Endothelial cell of umbilical vein (primary cell): Measurements from ENCODE around the gene CHMP6. TPM values are rescaled to one million over a fixed set of nuclear protein-coding genes. Genes with fewer than 3 reads are reported as not detected.

Experiments used
- BruUV-seq: library from RNA; stranded (reverse); fragments of 400-500 nt; replicated peaks from 2 replicates; lab custom pipeline; 2021; lab: Mats Ljungman, UMichigan
- CTCF ChIA-PET: fragments of 300-600, 350-600 bp; sonication (Branson Sonifier 250); formaldehyde crosslinking; loops from one replicate; lab custom pipeline; 2021; ENCODE audit warnings: antibody characterized with exemption, inconsistent platforms; lab: Charles Lee
- POLR2A ChIA-PET: fragments of 300-600, 350-600 bp; sonication (Branson Sonifier 250); formaldehyde crosslinking; loops from one replicate; lab custom pipeline; 2021; ENCODE audit warnings: antibody characterized with exemption, inconsistent platforms; lab: Charles Lee
- DNase-seq: peaks from one replicate; pipeline ENCODE4 v3.0.0-alpha.2; 2011; ENCODE audit warnings: low read depth, low spot score
- FAIRE-seq: peaks from 2 replicates; lab custom pipeline; 2011; peaks lifted over from hg19 to GRCh38; lab: Jason Lieb, UNC
- H2AFZ ChIP-seq: 2 replicates; pipeline ENCODE4 v1.6.0; 2012; ENCODE audit warnings: low read depth, low read length, control low read depth, inconsistent platforms
- H3K27ac ChIP-seq: 2 replicates; pipeline ENCODE4 v1.5.1; 2011; ENCODE audit warnings: low read depth, mild to moderate bottlenecking, control low read depth, low read length, moderate library complexity; ENCODE audit not compliant: insufficient read depth
- H3K27me3 ChIP-seq, 2 experiments: 2 replicates each; pipeline versions ENCODE4 v1.6.0 to v1.6.1; 2011; ENCODE audit warnings: low read length in 2 of 2, mixed read lengths in 1 of 2; ENCODE audit not compliant: control insufficient read depth in 2 of 2, insufficient read depth in 2 of 2
- H3K36me3 ChIP-seq, 2 experiments: 2 replicates in 1 of 2; 3 replicates in 1 of 2; pipeline ENCODE4 v1.5.1; 2011; ENCODE audit warnings: low read length in 2 of 2, mild to moderate bottlenecking in 1 of 2, moderate library complexity in 1 of 2; ENCODE audit not compliant: control insufficient read depth in 2 of 2, insufficient read depth in 2 of 2; ENCODE audit errors: extremely low read depth in 1 of 2
- H3K4me1 ChIP-seq: 3 replicates; pipeline ENCODE4 v1.5.1; 2011; ENCODE audit warnings: mild to moderate bottlenecking, low read length; ENCODE audit not compliant: control insufficient read depth, insufficient read depth; ENCODE audit errors: extremely low read depth
- H3K4me2 ChIP-seq: 2 replicates; pipeline ENCODE4 v1.6.1; 2011; ENCODE audit warnings: low read length, control low read depth, mixed read lengths; ENCODE audit not compliant: insufficient read depth
- H3K4me3 ChIP-seq, 3 experiments: fragments of 200-600 bp in 1 of 3; sonication (generic), shearing (Covaris generic) in 1 of 3; replicated peaks in 1 of 3; 2 replicates each; pipeline ENCODE4 v1.5.1; 2011 to 2016; ENCODE audit warnings: control low read depth in 3 of 3, low read length in 3 of 3, mild to moderate bottlenecking in 2 of 3, inconsistent platforms in 1 of 3, low read depth in 1 of 3, moderate library complexity in 1 of 3; ENCODE audit not compliant: insufficient read depth in 1 of 3
- H3K79me2 ChIP-seq: 2 replicates; pipeline ENCODE4 v1.6.0; 2012; ENCODE audit warnings: low read length, inconsistent platforms; ENCODE audit not compliant: control insufficient read depth, insufficient read depth
- H3K9ac ChIP-seq: replicated peaks from 2 replicates; pipeline ENCODE3; 2011; ENCODE audit warnings: low read length, control low read depth; ENCODE audit not compliant: insufficient read depth; ENCODE audit errors: extremely low read depth
- H3K9me1 ChIP-seq: replicated peaks from 3 replicates; pipeline ENCODE4 v1.6.0; 2011; ENCODE audit warnings: mild to moderate bottlenecking, low read length; ENCODE audit not compliant: control insufficient read depth, insufficient read depth; ENCODE audit errors: extremely low read depth
- H3K9me3 ChIP-seq: replicated peaks from 2 replicates; pipeline ENCODE4 v1.5.1; 2012; ENCODE audit warnings: low read length, inconsistent platforms; ENCODE audit not compliant: control insufficient read depth, insufficient read depth
- H4K20me1 ChIP-seq: replicated peaks from 2 replicates; pipeline ENCODE3; 2011; ENCODE audit warnings: mild to moderate bottlenecking, low read length; ENCODE audit not compliant: control insufficient read depth, insufficient read depth; ENCODE audit errors: extremely low read depth
- MAX ChIP-seq: IDR thresholded peaks from 2 replicates; pipeline ENCODE4 v1.6.1; 2011; ENCODE audit not compliant: insufficient read depth, insufficient read length
- dilution Hi-C: fragments of 300-500 bp; cut with MboI; formaldehyde crosslinking; loops from one replicate; pipeline ENCODE4 v1.15.0; 2019; ENCODE audit warnings: low sequenced_read_pairs; ENCODE audit not compliant: extremely low pct_ligation_motif_present
- intact Hi-C: fragments of 100-400 bp; cut with micrococcal nuclease; formaldehyde crosslinking; loops from one replicate; pipeline ENCODE4 v1.10.0; 2022
- polyA plus RNA-seq, 4 experiments: library from polyadenylated mRNA; depleted of rRNA in 3 of 4; stranded (reverse) in 3 of 4; unstranded in 1 of 4; fragments of >200 nt; gene quantifications; 2 replicates each; pipeline versions ENCODE4 v1.2.1 to v1.2.3, GENCODE V29; 2011 to 2012; ENCODE audit warnings: missing spikeins in 1 of 4
- total RNA-seq: library from RNA; stranded (reverse); gene quantifications from 2 replicates; pipeline ENCODE4 v1.2.3, GENCODE V29; 2021
- TF ChIP-seq, protein P1 (sequence below), 2 donors: IDR thresholded peaks; 1 replicate in 1 of 2; 2 replicates in 1 of 2; pipeline ENCODE4 v1.5.1; 2011; ENCODE audit warnings: low read length in 2 of 2, mild to moderate bottlenecking in 2 of 2, moderate library complexity in 2 of 2, control low read depth in 1 of 2, inconsistent platforms in 1 of 2, low read depth in 1 of 2; ENCODE audit not compliant: insufficient read depth in 1 of 2; ENCODE audit errors: extremely low read depth in 1 of 2

CHMP6 gene
- total and polyA plus RNA-seq, 2 donors (not counting 3 experiments of a cell fraction or from before 2014, with no cell fraction given): 42.5 to 48.5 TPM

GRCh38 chr17:80970044-80970761, 21.4 kb upstream of the CHMP6 start:
- Histone ChIP-seq H3K4me1 (no peaks in the 10 kb centered on the region), H3K4me3 (no peak overlapping the region), H3K27ac (no peak overlapping the region), H3K4me2 (no peak overlapping the region), H2AFZ (no peak overlapping the region), H3K9me1 (no peaks in the 10 kb centered on the region), H3K79me2 (no peaks in the 10 kb centered on the region), H3K9me3 (no peaks in the 10 kb centered on the region), H4K20me1 (no peaks in the 10 kb centered on the region), H3K9ac (no peak overlapping the region), H3K36me3 (no peaks in the 10 kb centered on the region), H3K27me3 (no peaks in the 10 kb centered on the region)
- ChIA-PET POLR2A (no interaction called here), CTCF (interaction anchor here (0.7 to 4.5 kb wide), 7 partner anchors 8 to 543 kb away, joined by 3 to 53 read pairs (median 5); no protein-coding TSS in a partner anchor)
- DNase-seq (no peak), FAIRE-seq (peak; percentile 18)
- no TSS peak for BruUV-seq
- no peak for TF ChIP-seq MAX
- TF ChIP-seq, protein P1, sequence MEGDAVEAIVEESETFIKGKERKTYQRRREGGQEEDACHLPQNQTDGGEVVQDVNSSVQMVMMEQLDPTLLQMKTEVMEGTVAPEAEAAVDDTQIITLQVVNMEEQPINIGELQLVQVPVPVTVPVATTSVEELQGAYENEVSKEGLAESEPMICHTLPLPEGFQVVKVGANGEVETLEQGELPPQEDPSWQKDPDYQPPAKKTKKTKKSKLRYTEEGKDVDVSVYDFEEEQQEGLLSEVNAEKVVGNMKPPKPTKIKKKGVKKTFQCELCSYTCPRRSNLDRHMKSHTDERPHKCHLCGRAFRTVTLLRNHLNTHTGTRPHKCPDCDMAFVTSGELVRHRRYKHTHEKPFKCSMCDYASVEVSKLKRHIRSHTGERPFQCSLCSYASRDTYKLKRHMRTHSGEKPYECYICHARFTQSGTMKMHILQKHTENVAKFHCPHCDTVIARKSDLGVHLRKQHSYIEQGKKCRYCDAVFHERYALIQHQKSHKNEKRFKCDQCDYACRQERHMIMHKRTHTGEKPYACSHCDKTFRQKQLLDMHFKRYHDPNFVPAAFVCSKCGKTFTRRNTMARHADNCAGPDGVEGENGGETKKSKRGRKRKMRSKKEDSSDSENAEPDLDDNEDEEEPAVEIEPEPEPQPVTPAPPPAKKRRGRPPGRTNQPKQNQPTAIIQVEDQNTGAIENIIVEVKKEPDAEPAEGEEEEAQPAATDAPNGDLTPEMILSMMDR (IDR thresholded peaks at IDR 0.05; ENCODE audit: extremely low read depth in 1 of 2, insufficient read depth in 1 of 2, low read depth in 1 of 2, low read length in 2 of 2): peak; percentile 12 to 44
- intact Hi-C loops (loop anchor here (1.0 kb wide), 1 partner anchor 104 kb away; no protein-coding TSS in a partner anchor), dilution Hi-C loops (no loop called here)
